NCI-H128 (cell line): Measurements from ENCODE around the gene ALOX5AP.

Experiments
- DNase-seq: peaks from one replicate; lab custom pipeline; 2025; ENCODE audit not compliant: unreplicated experiment; lab: John Stamatoyannopoulos, UW

ALOX5AP gene

DNA sequence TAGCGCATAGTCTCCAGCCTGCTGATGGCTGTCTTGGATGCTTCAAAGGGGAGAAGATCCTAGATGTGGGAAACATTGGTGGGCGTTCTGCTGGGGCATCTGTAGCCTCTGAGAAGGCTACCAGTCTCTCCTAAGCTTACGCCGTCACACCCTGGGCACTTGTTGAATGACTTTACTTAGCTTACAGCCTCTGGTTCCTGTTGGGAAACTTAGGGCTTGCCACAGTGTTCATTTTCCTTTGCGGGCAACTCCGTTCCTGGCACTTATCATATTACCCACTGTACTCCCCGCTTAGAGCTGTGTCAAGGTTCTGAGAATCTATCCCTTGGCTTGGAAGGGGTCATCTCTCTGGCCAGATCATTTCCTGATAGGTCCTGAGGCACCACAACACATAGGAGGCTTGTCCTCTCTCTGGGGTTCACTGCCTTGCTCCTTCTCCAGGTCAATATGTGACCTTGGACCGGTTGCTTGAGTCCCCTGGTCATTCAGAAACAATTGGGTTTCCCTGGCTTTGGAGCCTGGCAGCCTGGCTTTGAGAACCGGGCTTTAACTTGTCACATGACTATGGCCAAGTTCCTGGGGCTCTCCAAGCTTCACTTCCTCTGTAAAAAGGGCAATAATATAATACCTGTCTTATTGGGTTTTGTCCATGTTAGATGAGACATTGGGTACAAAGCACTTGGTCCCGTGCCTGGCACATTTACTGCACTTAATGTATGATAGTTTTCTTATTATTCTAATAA, 20.5 kb upstream of the ALOX5AP start:
- no peak for DNase-seq

GRCh38 chr13:30715372-30715756, 20.0 kb upstream of the ALOX5AP start:
- DNase-seq: no peak

DNA sequence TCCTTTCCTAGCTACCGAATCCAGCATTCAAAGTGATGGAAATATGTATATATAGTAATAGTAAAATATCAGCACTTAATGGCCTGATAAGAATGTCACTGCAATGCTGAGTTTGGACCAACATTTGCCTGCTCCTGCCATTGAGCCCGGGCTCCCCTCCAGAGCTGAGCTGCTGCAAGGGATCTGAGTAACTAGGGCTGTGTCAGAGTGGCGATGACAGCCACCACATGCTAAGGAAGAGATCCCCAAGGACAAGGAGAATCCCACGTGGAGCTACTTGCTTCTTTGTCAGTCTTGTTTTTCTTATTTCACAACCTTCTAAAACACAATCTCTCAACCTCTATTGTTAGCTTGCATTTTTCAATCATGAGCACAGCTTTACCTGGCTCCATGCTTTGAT, 19.5 kb upstream of the ALOX5AP start:
- DNase-seq: no peak

- DNase-seq: no peak
These were observed 16.4 kb upstream of the ALOX5AP start for GRCh38 chr13:30718661-30719524.

- no peak for DNase-seq
These were observed 15.8 kb upstream of the ALOX5AP start for GRCh38 chr13:30719525-30719914.

DNA sequence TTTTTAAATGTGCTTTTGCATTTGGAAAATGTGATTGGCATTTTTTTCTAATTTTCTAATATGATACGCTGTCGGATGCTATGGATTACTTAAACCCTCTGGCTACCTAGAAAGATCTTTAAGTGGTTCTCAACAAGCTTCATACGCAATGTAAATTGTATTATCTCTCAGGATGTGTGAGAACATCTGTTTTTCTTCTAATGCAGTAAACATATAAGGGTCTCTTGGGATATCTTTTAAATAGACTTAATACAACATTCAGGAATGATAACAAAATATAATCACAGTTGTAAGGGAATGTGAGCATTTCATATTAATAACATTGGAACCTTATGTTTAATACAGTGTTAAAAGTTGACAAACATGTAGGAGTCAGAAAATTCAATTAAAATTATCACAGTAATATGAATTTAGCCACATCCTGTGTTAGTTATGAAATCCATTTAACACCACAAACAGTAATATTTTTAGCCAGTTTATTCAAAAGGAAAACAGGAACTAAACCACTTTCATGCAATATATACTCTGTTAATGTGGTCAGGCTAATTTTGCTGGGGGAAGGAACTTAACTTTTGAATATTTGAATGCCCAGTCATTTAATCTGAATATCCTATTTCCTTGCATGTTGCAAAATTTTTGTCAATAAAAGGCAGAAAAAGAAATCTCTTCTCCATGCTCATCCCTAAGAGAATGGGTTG, 15.0 kb upstream of the ALOX5AP start:
- no peak for DNase-seq

GRCh38 chr13:30721936-30722335, 13.4 kb upstream of the ALOX5AP start:
- no peak for DNase-seq

DNA sequence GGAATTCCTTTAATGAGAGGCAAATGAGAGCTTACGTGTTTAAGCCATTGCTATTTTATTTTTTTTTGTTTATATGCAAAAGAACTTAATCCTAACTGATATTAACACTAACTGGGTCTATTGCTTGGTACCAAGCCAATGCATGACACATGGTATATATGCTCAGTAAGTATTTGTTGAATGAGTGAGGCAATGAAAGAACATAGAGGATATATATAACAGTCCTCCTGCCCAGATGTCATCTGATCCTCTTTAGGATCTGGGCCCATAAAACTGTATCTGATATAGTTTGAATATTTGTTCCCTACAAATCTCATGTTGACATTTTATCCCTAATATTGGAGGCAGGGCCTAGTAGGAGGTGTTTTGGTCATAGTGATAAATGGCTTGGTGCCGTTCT, 13.0 kb upstream of the ALOX5AP start:
- no peak for DNase-seq

GRCh38 chr13:30724778-30725177, 10.6 kb upstream of the ALOX5AP start:
- no peak for DNase-seq

- no peak for DNase-seq
These were observed 9.8 kb upstream of the ALOX5AP start for GRCh38 chr13:30725326-30726085.

GRCh38 chr13:30726192-30726591, 9.2 kb upstream of the ALOX5AP start:
- no peak for DNase-seq

DNA sequence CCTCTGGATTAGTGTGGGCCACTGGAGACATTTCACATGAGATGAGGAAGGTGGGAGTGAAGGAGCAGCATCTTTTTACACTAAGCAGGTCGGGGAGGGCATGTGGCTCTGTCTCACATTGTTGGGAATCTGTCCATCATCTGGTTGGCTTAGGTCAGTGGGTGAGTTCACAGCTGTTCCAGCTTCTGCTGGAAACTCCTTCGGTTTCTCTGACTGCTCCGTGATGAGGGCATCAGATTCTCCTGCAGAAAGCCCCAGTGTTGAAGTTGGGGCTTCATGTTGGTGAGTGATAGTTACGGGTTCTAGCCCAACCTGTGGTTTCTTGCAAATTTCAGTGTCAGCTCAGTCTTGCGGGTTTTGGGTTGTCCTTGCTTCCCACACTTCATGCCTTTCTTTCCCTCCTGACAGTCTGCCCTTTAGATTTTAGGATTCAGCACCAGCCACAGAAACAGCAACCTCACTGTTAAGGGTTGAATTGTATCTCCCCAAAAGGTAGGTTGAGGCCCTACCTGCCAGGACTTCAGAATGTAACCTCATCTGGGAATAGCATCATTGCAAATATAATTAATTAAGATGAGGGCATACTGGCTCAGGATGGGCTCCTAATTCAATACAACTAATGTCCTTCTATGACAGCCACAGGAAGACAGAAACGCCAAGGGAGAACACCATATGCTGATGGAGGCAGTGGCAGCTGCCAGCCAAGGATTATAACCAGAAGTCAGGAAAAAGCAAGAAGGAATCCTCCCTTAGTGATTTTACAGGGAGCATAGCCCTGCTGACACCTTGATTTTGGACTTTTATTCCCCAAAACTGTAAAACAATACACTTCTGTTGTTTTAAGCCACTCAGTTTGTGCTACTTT, 7.6 kb upstream of the ALOX5AP start:
- no peak for DNase-seq

GRCh38 chr13:30729801-30730200, 5.5 kb upstream of the ALOX5AP start:
- no peak for DNase-seq

DNA sequence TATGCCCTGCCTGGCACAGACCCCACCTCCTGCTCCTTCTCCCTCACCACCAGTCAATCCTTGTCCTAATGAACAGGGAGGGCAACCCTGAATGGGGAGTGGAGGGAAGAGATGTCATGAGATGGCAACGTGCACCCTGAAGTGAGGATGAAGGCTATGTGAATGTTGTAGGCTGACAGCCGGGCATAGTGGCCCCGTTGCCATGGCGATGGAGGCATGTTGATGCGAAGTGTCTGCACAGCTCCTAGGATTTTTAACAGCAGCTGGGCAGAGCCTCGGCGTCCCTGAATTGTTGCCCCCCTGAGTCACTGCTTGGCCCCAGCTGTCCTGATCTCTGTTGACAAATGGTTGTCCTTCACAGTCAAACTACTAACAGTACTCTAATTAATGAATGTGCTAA, 4.8 kb upstream of the ALOX5AP start:
- DNase-seq: no peak

DNA sequence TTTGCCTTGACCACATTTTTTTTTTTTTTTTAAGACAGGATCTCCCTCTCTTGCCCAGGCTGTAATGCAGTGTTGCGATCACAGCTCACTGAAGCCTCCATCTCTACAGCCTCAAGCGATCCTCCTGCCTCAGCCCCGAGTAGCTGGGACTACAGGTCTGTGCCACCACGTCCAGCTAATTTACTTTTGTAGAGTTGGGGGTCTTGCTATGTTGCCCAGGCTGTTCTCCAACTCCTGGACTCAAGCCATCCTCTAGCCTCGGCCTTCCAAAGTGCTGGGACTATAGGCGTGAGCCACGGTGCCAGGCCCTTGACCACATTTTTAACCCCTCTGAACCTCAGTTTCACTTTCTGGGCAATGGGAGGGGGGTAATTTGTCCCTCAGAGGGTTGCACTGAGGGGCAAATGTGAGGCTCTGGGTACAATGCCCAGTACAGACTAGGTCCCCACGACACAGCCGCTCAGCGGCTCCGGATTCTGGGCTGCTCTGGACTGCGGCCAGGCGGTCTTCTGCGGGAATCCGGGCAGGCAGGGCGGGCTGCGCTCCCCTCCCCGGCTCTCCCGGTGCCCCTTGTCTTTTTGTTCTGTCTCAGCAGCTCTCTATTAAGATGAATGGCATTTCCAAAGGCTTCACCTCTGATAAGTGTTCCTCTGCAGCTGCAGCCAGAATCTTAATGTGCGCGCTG, 3.8 kb upstream of the ALOX5AP start:
- no peak for DNase-seq

- DNase-seq: no peak
These were observed 3.3 kb upstream of the ALOX5AP start for GRCh38 chr13:30732046-30732390.

- DNase-seq: no peak
These were observed 904 bp upstream of the ALOX5AP start for GRCh38 chr13:30734439-30734838.

DNA sequence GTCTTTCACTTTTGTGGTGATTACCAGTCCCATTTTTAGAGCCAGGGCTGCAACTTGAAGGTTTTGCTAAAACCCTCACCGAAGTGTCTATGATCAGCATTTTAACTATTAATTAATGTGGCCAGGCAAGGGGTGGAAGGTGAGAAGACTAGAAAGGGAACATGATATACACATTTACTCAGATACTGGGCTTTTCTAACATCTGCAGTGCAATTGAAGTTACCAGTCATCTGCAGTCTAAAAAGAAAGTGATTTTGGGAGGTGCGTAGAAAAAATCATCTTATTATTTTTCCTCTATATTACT, 481 bp downstream of the ALOX5AP start:
- DNase-seq: no peak

DNA sequence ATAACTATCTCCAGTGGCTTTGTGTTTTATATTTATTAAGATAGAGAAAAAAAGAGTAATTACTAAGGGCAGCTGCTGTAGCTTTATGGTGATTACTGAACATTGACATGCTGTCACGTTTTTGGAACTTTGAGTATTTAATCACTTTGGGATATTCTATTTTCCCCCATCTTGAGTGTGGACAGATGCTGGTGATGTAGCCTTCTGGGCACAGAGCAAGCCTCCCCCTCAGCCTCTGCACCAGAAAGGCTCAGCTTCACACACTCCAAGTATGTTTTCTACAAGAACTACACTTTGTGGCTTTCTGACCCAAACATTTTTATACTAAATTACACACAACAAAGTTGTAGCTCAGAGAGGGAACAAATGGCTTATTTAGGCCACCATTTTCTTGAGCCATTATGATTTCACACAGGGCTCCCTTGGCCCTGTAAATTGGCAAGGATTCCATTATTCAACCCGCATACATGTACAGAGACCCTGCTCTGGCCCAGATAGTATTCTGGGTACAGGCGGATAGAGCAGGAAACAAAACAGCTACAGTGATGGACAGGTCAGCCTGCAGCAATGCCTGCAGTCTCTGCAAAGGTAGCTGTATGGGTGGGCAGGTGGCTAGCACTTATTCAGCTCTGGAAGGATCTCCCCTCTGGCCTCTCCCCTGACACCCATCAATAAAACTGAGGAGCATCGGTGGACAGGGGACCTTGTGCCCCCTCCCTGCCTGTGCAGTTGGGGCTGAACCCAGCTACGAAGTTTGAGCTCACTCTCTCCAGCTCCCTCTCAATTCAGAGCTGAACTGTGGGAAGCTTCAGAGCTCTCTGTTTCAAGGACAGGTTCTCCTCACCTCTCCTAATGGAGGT, 1.3 kb downstream of the ALOX5AP start:
- no peak for DNase-seq
